Kidney (tissue), 14 donors: ENCODE data around the gene OR52E4. TPM values are rescaled to one million over a fixed set of nuclear protein-coding genes. Genes with fewer than 3 reads are reported as not detected.

Source experiments
- DNase-seq, 5 donors: peaks; one replicate each; pipeline ENCODE4 v3.0.0-alpha.2; 2013 to 2020
- FAIRE-seq: peaks from 2 replicates; lab custom pipeline; 2012; peaks lifted over from hg19 to GRCh38; lab: Jason Lieb, UNC
- H3K27ac ChIP-seq, 2 donors: one replicate each; pipeline ENCODE4 v1.7.0; 2013; ENCODE audit warnings: low read depth in 2 of 2, low read length in 2 of 2, inconsistent platforms in 1 of 2
- H3K27me3 ChIP-seq: one replicate; pipeline ENCODE4 v1.7.1; 2013; ENCODE audit warnings: low read length, inconsistent platforms; ENCODE audit not compliant: control insufficient read depth, insufficient read depth
- H3K36me3 ChIP-seq, 3 donors: one replicate each; pipeline versions ENCODE4 v1.7.0 to v1.7.1; 2013; ENCODE audit warnings: low read length in 3 of 3, control low read depth in 1 of 3, inconsistent platforms in 1 of 3; ENCODE audit not compliant: insufficient read depth in 3 of 3, control insufficient read depth in 2 of 3
- H3K4me1 ChIP-seq, 3 donors: one replicate each; pipeline versions ENCODE4 v1.7.0 to v1.7.1; 2013; ENCODE audit warnings: low read length in 3 of 3, inconsistent platforms in 1 of 3, low read depth in 1 of 3; ENCODE audit not compliant: control insufficient read depth in 2 of 3, insufficient read depth in 2 of 3
- H3K4me3 ChIP-seq, 3 donors: one replicate each; pipeline versions ENCODE4 v1.7.0 to v1.8.1; 2013; ENCODE audit warnings: low read length in 3 of 3, control low read depth in 1 of 3, inconsistent platforms in 1 of 3
- H3K9ac ChIP-seq, 3 donors: one replicate each; pipeline versions ENCODE4 v1.7.0 to v1.7.1; 2013; ENCODE audit warnings: low read length in 3 of 3, control low read depth in 1 of 3, inconsistent platforms in 1 of 3
- H3K9me3 ChIP-seq, 3 donors: one replicate each; pipeline versions ENCODE4 v1.7.0 to v1.7.1; 2013; ENCODE audit warnings: low read length in 3 of 3, control low read depth in 1 of 3, inconsistent platforms in 1 of 3; ENCODE audit not compliant: control insufficient read depth in 2 of 3, insufficient read depth in 1 of 3
- CTCF ChIP-seq: IDR thresholded peaks from 3 replicates; pipeline ENCODE4 v1.5.1; 2012; ENCODE audit warnings: mild to moderate bottlenecking, moderate library complexity, borderline replicate concordance; ENCODE audit not compliant: insufficient read depth; ENCODE audit errors: extremely low read depth
- intact Hi-C: fragments of 100-400 bp; cut with DNase I; formaldehyde crosslinking; loops from one replicate; pipeline ENCODE4 v1.11.1; 2022
- polyA plus RNA-seq: library from polyadenylated mRNA; stranded (reverse); fragments of 350-450 nt; fragmentation: Illumina TruSeq; extraction: RNeasy Lipid Tissue Mini Kit (QIAGEN cat#74804); gene quantifications from one replicate; pipeline ENCODE4 v1.2.3, GENCODE V29; 2014; ENCODE audit warnings: low read depth, low replicate concordance; ENCODE audit not compliant: insufficient read depth
- total RNA-seq: library from RNA; stranded (reverse); fragmentation: NEBNext Ultra II Directional; extraction: Animal tissue kit (Norgen Biotek cat#: 25700); gene quantifications from one replicate; pipeline ENCODE4 v1.2.1, GENCODE V29; 2021
- donor health status: control.
- donor health status: control.
- donor health status: control.
- donor health status: control.
- donor health status: control.
- donor health status: DM: yes; HTN: yes; CAD: no.
- donor health status: Normal renal cell carcinoma (clear cell type).

The OR52E4 gene
- total and polyA plus RNA-seq, 2 donors from 2014 or later = not detected

GRCh38 chr11:5837695-5838094, 42.7 kb upstream of the OR52E4 start:
- FAIRE-seq (no peak), DNase-seq (no peak)
- no peaks in the 10 kb centered on the region for H3K36me3 ChIP-seq
- no peaks in the 10 kb centered on the region for H3K27me3 ChIP-seq
- no peaks in the 10 kb centered on the region for H3K9me3 ChIP-seq
- no peaks in the 10 kb centered on the region for H3K4me1 ChIP-seq
- intact Hi-C loops = no loop called here
- H3K4me3 ChIP-seq = no peak overlapping the region
- no peak overlapping the region for H3K9ac ChIP-seq
- no peak for TF ChIP-seq CTCF
- no peak overlapping the region for H3K27ac ChIP-seq

GRCh38 chr11:5841797-5842196, 38.6 kb upstream of the OR52E4 start, which contains the start of gene OR52E6:
Gene OR52E6, minus strand, starts transcription at chr11:5841897. Its CDS starts 0 bp downstream, at chr11:5841897.
- no peaks in the 10 kb centered on the region for H3K36me3 ChIP-seq
- H3K4me3 ChIP-seq = no peak within 1 kb of the TSS
- TF ChIP-seq CTCF = no peak
- no peak within 1 kb of the TSS for H3K9ac ChIP-seq
- no peaks in the 10 kb centered on the region for H3K4me1 ChIP-seq
- DNase-seq = no peak
- H3K9me3 ChIP-seq = no peaks in the 10 kb centered on the region
- intact Hi-C loops = no loop called here
- FAIRE-seq = no peak
- no peaks in the 10 kb centered on the region for H3K27me3 ChIP-seq
- H3K27ac ChIP-seq = no peak within 1 kb of the TSS

- Histone ChIP-seq H3K27ac (no peak overlapping the region), H3K4me1 (no peaks in the 10 kb centered on the region), H3K9me3 (no peaks in the 10 kb centered on the region), H3K4me3 (no peak overlapping the region), H3K27me3 (no peaks in the 10 kb centered on the region), H3K9ac (no peak overlapping the region), H3K36me3 (no peaks in the 10 kb centered on the region)
- no peak for TF ChIP-seq CTCF
- DNase-seq (no peak), FAIRE-seq (peak; percentile 60)
- intact Hi-C loops = no loop called here
These were observed 33.7 kb upstream of the OR52E4 start for GRCh38 chr11:5846701-5847100.

- Histone ChIP-seq H3K27me3 (no peaks in the 10 kb centered on the region), H3K36me3 (no peaks in the 10 kb centered on the region), H3K9me3 (no peaks in the 10 kb centered on the region), H3K4me1 (no peaks in the 10 kb centered on the region), H3K4me3 (no peak overlapping the region), H3K27ac (no peak overlapping the region), H3K9ac (no peak overlapping the region)
- DNase-seq (no peak), FAIRE-seq (no peak)
- TF ChIP-seq CTCF = no peak
- intact Hi-C loops = no loop called here
These were observed 32.7 kb upstream of the OR52E4 start for GRCh38 chr11:5847711-5848110.
